GM19025 (cell line): ENCODE results near the gene AKT1.
A peak's percentile ranks its signal among the peaks of the same experiment; 100 is the strongest.
"Not testable (repeated sequence)": the region's sequence is repeated elsewhere in the genome, so short reads cannot be mapped to it uniquely, and the experiment has no call there.

Source experiments
- ATAC-seq: cut with Tn5 transposase; IDR thresholded peaks from one replicate; pipeline ENCODE4 v1.9.1; 2021; ENCODE audit warnings: mild to moderate bottlenecking, low read depth, moderate library complexity; ENCODE audit not compliant: unreplicated experiment

The AKT1 gene

DNA sequence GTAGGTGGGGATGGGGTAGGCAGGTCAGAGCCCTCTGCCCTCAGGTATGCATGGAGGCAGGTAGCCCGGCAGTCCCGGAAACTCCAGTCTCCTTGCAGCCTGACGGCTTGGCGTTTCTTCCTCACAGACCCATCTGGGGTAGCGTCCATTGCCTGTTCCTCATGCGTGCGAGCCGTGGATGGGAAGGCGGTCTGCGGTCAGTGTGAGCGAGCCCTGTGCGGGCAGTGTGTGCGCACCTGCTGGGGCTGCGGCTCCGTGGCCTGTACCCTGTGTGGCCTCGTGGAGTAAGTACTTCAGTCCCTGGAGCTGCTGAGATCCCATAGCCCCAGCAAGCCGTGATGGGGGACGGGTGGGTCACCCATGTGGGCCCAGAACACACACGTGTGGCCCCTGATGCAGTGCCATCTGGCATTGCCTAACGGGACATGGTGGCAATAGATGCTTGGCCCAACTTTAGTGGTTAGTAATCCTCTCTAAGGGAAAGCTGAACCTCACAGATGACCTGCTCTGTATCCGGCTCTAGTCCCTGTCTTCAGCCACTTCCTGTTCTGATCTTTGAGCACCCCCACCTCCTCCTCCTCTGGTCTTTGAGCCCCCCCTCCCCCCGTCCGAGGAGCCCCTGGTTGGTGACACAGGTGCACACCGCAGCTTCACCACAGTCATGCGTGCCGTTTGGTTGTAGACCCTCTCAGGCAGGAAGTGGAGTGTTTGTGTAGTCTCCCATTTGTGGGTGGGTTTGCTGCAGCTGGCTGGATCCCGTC, 38.9 kb downstream of the AKT1 start:
- ATAC-seq: no peak

GRCh38 chr14:104755621-104756020, 39.9 kb downstream of the AKT1 start:
- ATAC-seq: no peak

- ATAC-seq: no peak
Measured at GRCh38 chr14:104754213-104754851, 41.2 kb downstream of the AKT1 start.

GRCh38 chr14:104753528-104754212, 41.9 kb downstream of the AKT1 start:
- no peak for ATAC-seq

DNA sequence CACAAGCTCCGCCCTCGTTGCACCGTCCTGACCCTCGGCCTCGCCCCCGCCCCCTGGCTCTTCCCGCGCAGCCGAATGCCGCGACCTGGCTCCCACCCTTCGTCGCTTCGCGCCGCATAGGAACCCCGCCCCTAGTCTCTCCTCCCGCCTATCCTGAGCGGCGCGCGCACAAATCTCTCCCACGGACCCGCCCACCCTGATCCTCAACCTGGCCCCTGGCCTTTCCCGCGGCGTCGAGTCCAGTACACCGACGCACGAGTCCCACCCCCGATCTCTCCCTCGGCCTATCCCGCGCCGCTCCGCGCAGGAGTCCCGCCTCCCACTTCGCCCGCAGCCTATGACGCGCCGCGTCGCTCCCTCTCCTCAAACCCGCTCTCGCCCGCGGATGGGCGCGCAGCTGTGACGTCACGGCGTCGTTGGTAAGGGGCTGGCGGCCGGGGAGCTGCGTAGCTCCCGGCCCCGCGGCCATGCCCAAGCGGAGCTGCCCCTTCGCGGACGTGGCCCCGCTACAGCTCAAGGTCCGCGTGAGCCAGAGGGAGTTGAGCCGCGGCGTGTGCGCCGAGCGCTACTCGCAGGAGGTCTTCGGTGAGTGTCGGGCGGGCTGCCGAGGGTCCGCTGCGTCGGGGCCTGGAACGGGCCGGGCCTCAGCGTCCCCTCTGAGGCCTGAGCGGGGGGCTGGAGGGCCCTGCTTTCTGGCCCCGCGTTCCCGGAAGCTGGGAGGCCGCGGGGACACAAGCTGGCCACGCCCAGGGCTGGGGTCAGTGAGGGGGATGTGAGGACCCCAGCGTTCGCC, 42.6 kb downstream of the AKT1 start, which contains the start of gene SIVA1:
Gene SIVA1 (plus strand): TSS at position 413 of the 793 bp plus-strand sequence. CDS start 55 bp downstream, at position 468.
- peak; percentile 86 for ATAC-seq

- ATAC-seq: no peak
Measured at GRCh38 chr14:104752423-104752734, 43.2 kb downstream of the AKT1 start.

- no peak for ATAC-seq
Measured at GRCh38 chr14:104751539-104752422, 43.8 kb downstream of the AKT1 start.

GRCh38 chr14:104750753-104751057, 44.8 kb downstream of the AKT1 start:
- not testable (repeated sequence) for ATAC-seq

DNA sequence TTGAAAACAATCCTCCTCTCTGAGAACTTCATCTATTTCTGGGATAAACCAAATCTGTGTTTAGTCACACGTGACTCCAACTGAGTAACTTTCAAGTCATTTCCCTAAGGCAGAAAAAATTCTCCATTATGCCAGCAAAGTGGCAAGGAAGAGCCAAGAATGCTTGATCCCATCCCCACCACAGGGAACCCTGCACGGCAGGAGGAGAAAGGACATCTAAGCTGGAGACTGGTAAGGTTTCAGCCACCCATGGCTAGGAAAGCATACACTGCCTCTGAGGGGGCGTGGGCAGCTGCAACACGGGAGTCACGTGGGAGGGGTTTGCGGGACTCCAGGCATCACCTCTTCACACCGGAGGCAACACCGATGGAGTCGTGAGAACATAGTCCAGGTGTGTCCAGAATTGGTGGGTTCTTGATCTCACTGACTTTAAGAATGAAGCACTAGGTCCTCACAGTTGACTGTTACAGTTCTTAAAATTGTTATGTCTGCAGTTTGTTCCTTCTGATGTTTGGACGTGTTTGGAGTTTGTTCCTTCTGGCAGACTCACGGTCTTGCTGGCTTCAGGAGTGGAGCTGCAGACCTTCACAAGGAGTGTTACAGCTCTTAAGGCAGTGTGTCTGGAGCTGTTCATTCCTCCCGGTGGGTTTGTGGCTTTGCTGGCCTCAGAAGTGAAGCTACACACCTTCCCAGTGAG, 45.3 kb downstream of the AKT1 start:
- ATAC-seq: no peak

- no peak for ATAC-seq
Measured at GRCh38 chr14:104749111-104749649, 46.4 kb downstream of the AKT1 start.

DNA sequence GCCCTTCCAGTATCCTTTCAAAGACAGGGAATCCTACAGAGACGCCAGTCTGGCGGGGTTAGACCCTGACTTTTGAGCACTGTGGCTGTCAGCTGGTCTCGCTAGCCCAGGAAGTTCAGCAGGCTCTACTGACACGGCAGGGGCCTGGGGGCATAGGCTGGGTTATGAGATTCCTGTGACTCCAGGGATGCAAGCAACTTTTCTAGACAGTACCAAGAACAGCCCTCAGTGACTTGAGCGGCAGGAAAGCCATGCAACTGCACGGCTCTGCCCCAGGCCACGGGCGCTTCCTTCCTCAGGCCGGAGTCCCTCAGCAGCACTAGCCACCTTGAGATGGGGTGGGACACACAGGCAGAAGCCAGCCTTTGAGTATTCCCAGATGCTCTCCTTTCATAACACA, 47.7 kb downstream of the AKT1 start:
- ATAC-seq: no peak

DNA sequence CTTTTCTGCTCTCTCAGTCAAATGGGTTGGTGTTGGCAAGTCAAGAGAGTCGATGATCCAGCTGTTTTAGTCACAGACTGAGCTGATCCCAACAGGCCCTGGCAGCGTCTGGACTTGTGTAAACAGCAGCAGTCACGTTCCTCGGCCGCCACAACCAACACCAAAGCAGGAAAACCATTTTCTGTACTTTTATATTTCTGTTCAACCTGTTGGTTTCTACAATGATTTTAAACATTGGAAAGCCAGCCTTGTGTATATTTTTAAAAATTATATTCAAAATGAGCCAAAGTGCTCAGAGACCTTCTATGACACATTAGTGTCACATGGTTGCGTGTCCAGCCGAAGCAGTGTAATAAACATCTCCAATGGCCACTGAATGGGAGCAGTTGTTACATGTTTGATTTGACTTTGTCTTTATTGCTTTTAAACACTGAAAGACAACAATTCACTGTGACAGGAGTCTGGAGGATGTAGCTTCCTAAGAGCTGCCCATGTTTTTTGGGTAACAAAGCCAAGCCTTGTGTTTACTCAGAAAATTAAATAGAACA, 48.5 kb downstream of the AKT1 start:
- ATAC-seq: no peak

DNA sequence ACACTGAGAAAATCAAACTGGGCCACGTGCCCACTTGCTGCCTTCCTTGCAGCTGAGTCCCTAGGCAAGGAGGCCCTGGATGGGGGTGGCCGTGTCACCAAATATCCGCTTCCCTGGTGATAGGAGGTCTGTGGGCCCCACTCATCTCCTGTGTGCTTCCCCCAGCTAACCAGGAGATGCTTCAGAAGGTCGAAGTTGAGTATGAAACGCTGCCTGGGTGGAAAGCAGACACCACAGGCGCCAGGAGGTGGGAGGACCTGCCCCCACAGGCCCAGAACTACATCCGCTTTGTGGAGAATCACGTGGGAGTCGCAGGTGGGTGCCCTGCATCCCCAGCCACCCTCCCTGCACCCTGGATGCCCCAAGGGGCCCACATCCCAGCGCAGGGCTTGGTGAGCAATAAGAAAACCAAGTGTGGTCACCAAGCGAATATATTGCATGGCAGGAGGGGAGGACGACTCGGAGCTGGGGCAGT, 49.4 kb downstream of the AKT1 start:
- no peak for ATAC-seq

GRCh38 chr14:104745431-104745830, 50.1 kb downstream of the AKT1 start:
- no peak for ATAC-seq

DNA sequence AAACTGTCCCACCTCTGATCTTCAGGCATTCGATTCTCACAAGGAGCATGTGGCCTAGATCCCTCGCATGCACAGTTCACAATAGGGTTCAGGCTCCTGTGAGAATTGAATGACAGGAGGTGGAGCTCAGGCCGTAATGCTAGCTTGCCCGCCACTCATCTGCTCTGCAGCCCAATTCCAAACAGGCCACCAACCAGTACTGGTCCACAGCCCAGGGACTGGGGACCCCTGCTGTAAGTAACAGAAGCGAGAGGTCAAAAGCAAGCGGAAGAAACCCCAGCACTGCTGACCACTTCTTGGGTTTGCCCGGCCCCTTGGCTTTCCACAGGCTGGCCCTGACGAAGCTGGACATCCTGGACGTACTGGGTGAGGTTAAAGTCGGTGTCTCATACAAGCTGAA, 51.1 kb downstream of the AKT1 start:
- no peak for ATAC-seq

- ATAC-seq: no peak
Measured at GRCh38 chr14:104743461-104744380, 51.8 kb downstream of the AKT1 start.

GRCh38 chr14:104742586-104743455, 52.7 kb downstream of the AKT1 start:
- no peak for ATAC-seq
